ENCODE measurements around the gene CRIP2. TPM values are rescaled to one million over a fixed set of nuclear protein-coding genes. Genes with fewer than 3 reads are reported as not detected.

The CRIP2 gene
- total and polyA plus RNA-seq, 9 of the 15 experiments (the other 6 are each of a cell fraction or from before 2014, with no cell fraction given): 0.18 to 2.0 (median 0.69) TPM; not detected in 1

GRCh38 chr14:105519946-105520698, 45.5 kb downstream of the CRIP2 start (continued):
- no peak for TF ChIP-seq ZBTB40 (IDR thresholded peaks at IDR 0.05)
- no peak for TF ChIP-seq ZBTB40 (CRISPR knock-in tag; IDR thresholded peaks at IDR 0.05)
- no peak for TF ChIP-seq POLR2G (IDR thresholded peaks at IDR 0.05; ENCODE audit: low read depth, low read length)
- no peak for TF ChIP-seq PHF8 (IDR thresholded peaks at IDR 0.05; ENCODE audit: borderline replicate concordance, low read length)
- no peak for TF ChIP-seq RAD51 (IDR thresholded peaks at IDR 0.05; ENCODE audit: borderline replicate concordance, low read depth)
- no peak for TF ChIP-seq RHOXF2B (CRISPR knock-in tag; conservative IDR thresholded peaks at IDR 0.05)
- no peak for TF ChIP-seq ZBTB1 (CRISPR knock-in tag; IDR thresholded peaks at IDR 0.05; ENCODE audit: borderline replicate concordance, low read depth)
- no peak for TF ChIP-seq PRDM10 (IDR thresholded peaks at IDR 0.05; ENCODE audit: partially characterized antibody)
